ENCODE data around the gene ARHGAP18.

The ARHGAP18 gene

GRCh38 chr6:129725341-129725740, 15.4 kb upstream of the ARHGAP18 start (continued):
- TF ChIP-seq ZBTB11 (tag by site-specific recombination; conservative IDR thresholded peaks at IDR 0.05; ENCODE audit: low read depth), result no peak
- no peak for TF ChIP-seq ZNF777 (tag by site-specific recombination; IDR thresholded peaks at IDR 0.05; ENCODE audit: borderline replicate concordance)

- POLR2A ChIA-PET, result interaction anchor here (1.0 kb wide), 2 partner anchors 10 to 122 kb away, joined by 3 to 4 read pairs; partner anchors contain the start of gene ARHGAP18
- Histone ChIP-seq H3K27ac (ENCODE audit: extremely low read depth, low read depth, low read length) (no peak overlapping the region), H3K36me3 (ENCODE audit: control insufficient read depth in 2 of 2, insufficient read depth in 1 of 2, low read length in 2 of 2) (no peaks in the 10 kb centered on the region), H3K4me3 (ENCODE audit: low read depth, low read length) (no peak overlapping the region), H3K9me3 (ENCODE audit: control insufficient read depth, insufficient read depth, low read depth, low read length) (no peaks in the 10 kb centered on the region), H3K4me1 (ENCODE audit: control insufficient read depth, insufficient read depth, low read length) (no peaks in the 10 kb centered on the region)
- CTCF ChIA-PET, result interaction anchor here (1.0 to 2.7 kb wide), 4 partner anchors 11 to 122 kb away, joined by 3 to 14 read pairs (median 9); no protein-coding TSS in a partner anchor
- no peak for TF ChIP-seq ZXDB (tag by site-specific recombination; IDR thresholded peaks at IDR 0.05)
- TF ChIP-seq PRDM1 (tag by site-specific recombination; IDR thresholded peaks at IDR 0.05), result no peak
- no peak for TF ChIP-seq ZNF704 (tag by site-specific recombination; IDR thresholded peaks at IDR 0.05)
- no peak for TF ChIP-seq AEBP2 (tag by site-specific recombination; IDR thresholded peaks at IDR 0.05; ENCODE audit: borderline replicate concordance)
- TF ChIP-seq ZNF433 (tag by site-specific recombination; IDR thresholded peaks at IDR 0.05; ENCODE audit: low read depth), result no peak
- no peak for TF ChIP-seq ZBTB49 (tag by site-specific recombination; IDR thresholded peaks at IDR 0.05; ENCODE audit: low read depth)
- TF ChIP-seq HOXD13 (CRISPR knock-in tag; IDR thresholded peaks at IDR 0.05; ENCODE audit: borderline replicate concordance), result no peak
- TF ChIP-seq ZNF558 (tag by site-specific recombination; IDR thresholded peaks at IDR 0.05), result no peak
- TF ChIP-seq ZBTB1 (tag by site-specific recombination; IDR thresholded peaks at IDR 0.05), result no peak
- no peak for TF ChIP-seq ZNF148 (tag by site-specific recombination; IDR thresholded peaks at IDR 0.05; ENCODE audit: borderline replicate concordance)
- TF ChIP-seq WT1 (tag by site-specific recombination; IDR thresholded peaks at IDR 0.05), result no peak
- TF ChIP-seq ZNF302 (tag by site-specific recombination; IDR thresholded peaks at IDR 0.05; ENCODE audit: low read depth), result no peak
- TF ChIP-seq ZBTB7A (tag by site-specific recombination; IDR thresholded peaks at IDR 0.05; ENCODE audit: low read depth), result no peak
- TF ChIP-seq SP3 (tag by site-specific recombination; IDR thresholded peaks at IDR 0.05), result no peak
- no peak for TF ChIP-seq ZSCAN18 (tag by site-specific recombination; IDR thresholded peaks at IDR 0.05)
- TF ChIP-seq INSM2 (tag by site-specific recombination; IDR thresholded peaks at IDR 0.05), result no peak
- no peak for TF ChIP-seq ZNF416 (tag by site-specific recombination; IDR thresholded peaks at IDR 0.05)
- no peak for TF ChIP-seq OVOL3 (tag by site-specific recombination; IDR thresholded peaks at IDR 0.05)
- no peak for TF ChIP-seq ZNF214 (tag by site-specific recombination; IDR thresholded peaks at IDR 0.05; ENCODE audit: borderline replicate concordance)
- TF ChIP-seq ZNF677 (tag by site-specific recombination; IDR thresholded peaks at IDR 0.05), result no peak
These were observed 9.7 kb upstream of the ARHGAP18 start for GRCh38 chr6:129719692-129720091.
